ENCODE results near the gene MEAK7. TPM values are rescaled to one million over a fixed set of nuclear protein-coding genes. Genes with fewer than 3 reads are reported as not detected.
A peak's percentile ranks its signal among the peaks of the same experiment; 100 is the strongest.

MEAK7 gene
- total and polyA plus RNA-seq, 2 of the 4 experiments (the other 2 are of a cell fraction) = 27.4 to 39.0 TPM

DNA sequence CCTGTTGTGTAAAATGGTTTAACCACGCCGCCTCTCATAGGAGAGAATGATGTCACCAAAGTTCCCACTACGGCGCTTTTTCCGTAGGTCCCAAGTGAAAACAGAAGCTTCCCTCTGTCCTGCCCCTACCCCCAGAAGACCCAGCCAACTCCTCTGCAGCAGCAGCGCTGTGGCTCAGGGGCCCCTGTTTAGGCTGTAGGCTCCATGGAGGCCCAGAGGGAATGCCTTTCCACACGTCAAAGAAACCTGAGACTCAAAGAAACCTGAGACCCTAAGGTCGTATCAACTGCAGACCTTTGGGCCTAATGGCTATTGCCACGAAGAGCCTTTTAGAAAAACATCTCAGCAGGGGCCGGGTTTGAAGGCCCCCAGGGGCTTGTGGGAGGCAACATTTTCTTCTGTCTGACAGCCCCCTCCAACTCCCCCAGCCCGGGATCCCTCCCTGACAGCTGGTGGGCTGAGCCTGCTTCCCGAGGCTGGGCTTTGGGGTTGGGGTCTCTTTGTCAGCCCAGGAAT lies 43.1 kb upstream of the MEAK7 start:
- Histone ChIP-seq H2AK9ac (replicated peaks; ENCODE audit: low read depth, low read length, poor library complexity) (no peak overlapping the region), H3K9ac (ENCODE audit: low read depth, low read length) (no peak overlapping the region), H2BK20ac (ENCODE audit: low read depth, low read length) (no peak overlapping the region), H2AFZ (replicated peaks; ENCODE audit: low read length, poor library complexity) (peak overlapping the region; percentile 61), H3K9me3 (ENCODE audit: control insufficient read depth, insufficient read depth, low read length) (no peaks in the 10 kb centered on the region), H2AK5ac (ENCODE audit: low read depth, low read length) (no peak overlapping the region), H4K8ac (ENCODE audit: low read depth in 2 of 2, low read length in 2 of 2) (no peak overlapping the region), H3K27me3 (ENCODE audit: control insufficient read depth, insufficient read depth, low read length) (no peaks in the 10 kb centered on the region), H3K27ac (ENCODE audit: insufficient read depth, low read length) (no peak overlapping the region), H3K4me1 (ENCODE audit: control insufficient read depth, insufficient read depth, low read length) (no peaks in the 10 kb centered on the region), H2BK120ac (ENCODE audit: low read depth, low read length) (no peak overlapping the region), H4K5ac (ENCODE audit: low read depth, low read length) (no peak overlapping the region), H3K4me3 (ENCODE audit: insufficient read depth, low read depth, low read length) (no peak overlapping the region), H3K9me1 (ENCODE audit: insufficient read depth, low read length) (no peaks in the 10 kb centered on the region; the same call in 1 of the 2 replicates), H3K36me3 (ENCODE audit: control insufficient read depth, insufficient read depth, low read length) (no peaks in the 10 kb centered on the region), H4K20me1 (ENCODE audit: insufficient read depth, low read length) (no peaks in the 10 kb centered on the region), H4K91ac (ENCODE audit: insufficient read depth, low read depth, low read length) (no peak overlapping the region), H2BK5ac (ENCODE audit: low read depth, low read length, poor library complexity, severe bottlenecking) (no peak overlapping the region), H2BK15ac (ENCODE audit: low read depth, low read length) (no peak overlapping the region), H3K56ac (ENCODE audit: extremely low read depth, insufficient read depth, low read length) (no peak overlapping the region), H3K14ac (replicated peaks; ENCODE audit: low read depth, low read length) (no peak overlapping the region), H3K4me2 (ENCODE audit: low read depth, low read length) (no peak overlapping the region), H3K79me1 (ENCODE audit: low read depth in 1 of 2, low read length in 2 of 2) (no peaks in the 10 kb centered on the region), H3K18ac (ENCODE audit: low read depth, low read length) (no peak overlapping the region), H3K4ac (ENCODE audit: low read depth, low read length) (no peak overlapping the region), H3K23ac (ENCODE audit: low read depth, low read length) (no peak overlapping the region)
- WGBS, 2 experiments (ENCODE audit: extremely low coverage in 2 of 2, insufficient read length in 1 of 2) = 85% methylated on average over 4 of the region's 12 CpGs; no CpG with 5 or more reads in 1 of the 2 experiments
- in situ Hi-C loops (cut with MboI; ENCODE audit: low sequenced_read_pairs) (no loop called here), dilution Hi-C loops (cut with HindIII; ENCODE audit: low sequenced_read_pairs, unreplicated experiment) (no loop called here), intact Hi-C loops (cut with micrococcal nuclease) (no loop called here)
- POLR2A ChIA-PET (ENCODE audit: unreplicated experiment) = no interaction called here
- CTCF ChIA-PET = no interaction called here
- no peak for ATAC-seq (ENCODE audit: low read depth)
- DNase-seq = no peak
- no TSS peak for BruUV-seq (replicated peaks)
- TF ChIP-seq MXI1 (IDR thresholded peaks at IDR 0.05; ENCODE audit: borderline replicate concordance, low read depth, low read length) (no peak), SMC3 (IDR thresholded peaks at IDR 0.05; ENCODE audit: low read depth, low read length) (no peak), BHLHE40 (IDR thresholded peaks at IDR 0.05; ENCODE audit: low read depth, low read length) (no peak), CHD1 (IDR thresholded peaks at IDR 0.05; ENCODE audit: low read depth, low read length) (no peak), NFE2L2 (IDR thresholded peaks at IDR 0.05; ENCODE audit: low read depth, low read length) (no peak), FOS (IDR thresholded peaks at IDR 0.05; ENCODE audit: low read depth, low read length) (no peak), RCOR1 (IDR thresholded peaks at IDR 0.05; ENCODE audit: insufficient replicate concordance, low read length) (no peak), RFX5 (IDR thresholded peaks at IDR 0.05; ENCODE audit: low read depth, low read length) (no peak), MAFK (IDR thresholded peaks at IDR 0.05; ENCODE audit: low read depth, low read length) (no peak), POLR2A (IDR thresholded peaks at IDR 0.05; ENCODE audit: low read depth, low read length) (no peak), RAD21 (IDR thresholded peaks at IDR 0.05; ENCODE audit: low read length) (no peak), MAZ (IDR thresholded peaks at IDR 0.05; ENCODE audit: borderline replicate concordance, low read depth, low read length) (no peak), CEBPB (IDR thresholded peaks at IDR 0.05; ENCODE audit: low read depth, low read length) (no peak)
- TF ChIP-seq, protein P1, sequence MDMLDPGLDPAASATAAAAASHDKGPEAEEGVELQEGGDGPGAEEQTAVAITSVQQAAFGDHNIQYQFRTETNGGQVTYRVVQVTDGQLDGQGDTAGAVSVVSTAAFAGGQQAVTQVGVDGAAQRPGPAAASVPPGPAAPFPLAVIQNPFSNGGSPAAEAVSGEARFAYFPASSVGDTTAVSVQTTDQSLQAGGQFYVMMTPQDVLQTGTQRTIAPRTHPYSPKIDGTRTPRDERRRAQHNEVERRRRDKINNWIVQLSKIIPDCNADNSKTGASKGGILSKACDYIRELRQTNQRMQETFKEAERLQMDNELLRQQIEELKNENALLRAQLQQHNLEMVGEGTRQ (IDR thresholded peaks at IDR 0.05; ENCODE audit: low read depth, low read length) = no peak
- TF ChIP-seq, protein P2, sequence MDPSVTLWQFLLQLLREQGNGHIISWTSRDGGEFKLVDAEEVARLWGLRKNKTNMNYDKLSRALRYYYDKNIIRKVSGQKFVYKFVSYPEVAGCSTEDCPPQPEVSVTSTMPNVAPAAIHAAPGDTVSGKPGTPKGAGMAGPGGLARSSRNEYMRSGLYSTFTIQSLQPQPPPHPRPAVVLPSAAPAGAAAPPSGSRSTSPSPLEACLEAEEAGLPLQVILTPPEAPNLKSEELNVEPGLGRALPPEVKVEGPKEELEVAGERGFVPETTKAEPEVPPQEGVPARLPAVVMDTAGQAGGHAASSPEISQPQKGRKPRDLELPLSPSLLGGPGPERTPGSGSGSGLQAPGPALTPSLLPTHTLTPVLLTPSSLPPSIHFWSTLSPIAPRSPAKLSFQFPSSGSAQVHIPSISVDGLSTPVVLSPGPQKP (IDR thresholded peaks at IDR 0.05; ENCODE audit: borderline replicate concordance, low read depth, low read length) = no peak
- TF ChIP-seq, protein P3, sequence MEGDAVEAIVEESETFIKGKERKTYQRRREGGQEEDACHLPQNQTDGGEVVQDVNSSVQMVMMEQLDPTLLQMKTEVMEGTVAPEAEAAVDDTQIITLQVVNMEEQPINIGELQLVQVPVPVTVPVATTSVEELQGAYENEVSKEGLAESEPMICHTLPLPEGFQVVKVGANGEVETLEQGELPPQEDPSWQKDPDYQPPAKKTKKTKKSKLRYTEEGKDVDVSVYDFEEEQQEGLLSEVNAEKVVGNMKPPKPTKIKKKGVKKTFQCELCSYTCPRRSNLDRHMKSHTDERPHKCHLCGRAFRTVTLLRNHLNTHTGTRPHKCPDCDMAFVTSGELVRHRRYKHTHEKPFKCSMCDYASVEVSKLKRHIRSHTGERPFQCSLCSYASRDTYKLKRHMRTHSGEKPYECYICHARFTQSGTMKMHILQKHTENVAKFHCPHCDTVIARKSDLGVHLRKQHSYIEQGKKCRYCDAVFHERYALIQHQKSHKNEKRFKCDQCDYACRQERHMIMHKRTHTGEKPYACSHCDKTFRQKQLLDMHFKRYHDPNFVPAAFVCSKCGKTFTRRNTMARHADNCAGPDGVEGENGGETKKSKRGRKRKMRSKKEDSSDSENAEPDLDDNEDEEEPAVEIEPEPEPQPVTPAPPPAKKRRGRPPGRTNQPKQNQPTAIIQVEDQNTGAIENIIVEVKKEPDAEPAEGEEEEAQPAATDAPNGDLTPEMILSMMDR (conservative IDR thresholded peaks at IDR 0.05; ENCODE audit: low read depth, low read length) = no peak
